ENCODE results near the gene ANKRD37.

GRCh38 chr4:185404031-185404430, 7.4 kb downstream of the ANKRD37 start:
- TF ChIP-seq, protein P1, sequence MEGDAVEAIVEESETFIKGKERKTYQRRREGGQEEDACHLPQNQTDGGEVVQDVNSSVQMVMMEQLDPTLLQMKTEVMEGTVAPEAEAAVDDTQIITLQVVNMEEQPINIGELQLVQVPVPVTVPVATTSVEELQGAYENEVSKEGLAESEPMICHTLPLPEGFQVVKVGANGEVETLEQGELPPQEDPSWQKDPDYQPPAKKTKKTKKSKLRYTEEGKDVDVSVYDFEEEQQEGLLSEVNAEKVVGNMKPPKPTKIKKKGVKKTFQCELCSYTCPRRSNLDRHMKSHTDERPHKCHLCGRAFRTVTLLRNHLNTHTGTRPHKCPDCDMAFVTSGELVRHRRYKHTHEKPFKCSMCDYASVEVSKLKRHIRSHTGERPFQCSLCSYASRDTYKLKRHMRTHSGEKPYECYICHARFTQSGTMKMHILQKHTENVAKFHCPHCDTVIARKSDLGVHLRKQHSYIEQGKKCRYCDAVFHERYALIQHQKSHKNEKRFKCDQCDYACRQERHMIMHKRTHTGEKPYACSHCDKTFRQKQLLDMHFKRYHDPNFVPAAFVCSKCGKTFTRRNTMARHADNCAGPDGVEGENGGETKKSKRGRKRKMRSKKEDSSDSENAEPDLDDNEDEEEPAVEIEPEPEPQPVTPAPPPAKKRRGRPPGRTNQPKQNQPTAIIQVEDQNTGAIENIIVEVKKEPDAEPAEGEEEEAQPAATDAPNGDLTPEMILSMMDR (IDR thresholded peaks at IDR 0.05): no peak
- no peak for TF ChIP-seq POLR2A (IDR thresholded peaks at IDR 0.05)

Measured in body of pancreas (tissue), 4 donors.